HG03135 (cell line): Measurements from ENCODE around the gene MCUB.
"Not testable (repeated sequence)": the region's sequence is repeated elsewhere in the genome, so short reads cannot be mapped to it uniquely, and the experiment has no call there.

Experiments
- ATAC-seq: cut with Tn5 transposase; IDR thresholded peaks from one replicate; pipeline ENCODE4 v1.9.1; 2021; ENCODE audit warnings: mild to moderate bottlenecking, moderate library complexity; ENCODE audit not compliant: unreplicated experiment

The MCUB gene

GRCh38 chr4:109678472-109678871 is 118.4 kb downstream of the MCUB start:
- not testable (repeated sequence) for ATAC-seq

- not testable (repeated sequence) for ATAC-seq
Observed at GRCh38 chr4:109678925-109679324, 118.9 kb downstream of the MCUB start.

- no peak for ATAC-seq
Observed at GRCh38 chr4:109682875-109683274, 122.8 kb downstream of the MCUB start.

GRCh38 chr4:109683621-109684253 is 123.7 kb downstream of the MCUB start:
- ATAC-seq: no peak

- ATAC-seq: no peak
Observed at GRCh38 chr4:109684727-109685126, 124.7 kb downstream of the MCUB start.

GRCh38 chr4:109690690-109691410 is 130.8 kb downstream of the MCUB start:
- peak; percentile 90 for ATAC-seq

GRCh38 chr4:109691411-109691920 is 131.4 kb downstream of the MCUB start:
- no peak for ATAC-seq

- no peak for ATAC-seq
Observed at GRCh38 chr4:109698656-109699055, 138.6 kb downstream of the MCUB start.

- ATAC-seq: no peak
Observed at GRCh38 chr4:109699553-109700225, 139.6 kb downstream of the MCUB start.

- no peak for ATAC-seq
Observed at GRCh38 chr4:109701566-109702410, 141.7 kb downstream of the MCUB start.

GRCh38 chr4:109702950-109703663 is 143.1 kb downstream of the MCUB start, which contains the start of gene CASP6:
Gene CASP6, minus strand, starts transcription at chr4:109703445. Its CDS starts 50 bp downstream, at chr4:109703395.
- peak; percentile 72 for ATAC-seq

- ATAC-seq: no peak
Observed at GRCh38 chr4:109703664-109704361, 143.8 kb downstream of the MCUB start.

- ATAC-seq: no peak
Observed at GRCh38 chr4:109708435-109708834, 148.4 kb downstream of the MCUB start.

- ATAC-seq: peak; percentile 84
Observed at GRCh38 chr4:109708990-109709389, 148.9 kb downstream of the MCUB start.

GRCh38 chr4:109713500-109713899 is 153.5 kb downstream of the MCUB start:
- no peak for ATAC-seq

- ATAC-seq: no peak
Observed at GRCh38 chr4:109718759-109719158, 158.7 kb downstream of the MCUB start.

GRCh38 chr4:109719604-109720003 is 159.6 kb downstream of the MCUB start:
- ATAC-seq: no peak

GRCh38 chr4:109721033-109721432 is 161.0 kb downstream of the MCUB start:
- no peak for ATAC-seq

GRCh38 chr4:109722357-109722756 is 162.3 kb downstream of the MCUB start:
- ATAC-seq: no peak
